HPDE6-E6E7 (cell line): ENCODE data around the gene SHROOM1.
A peak's percentile ranks its signal among the peaks of the same experiment; 100 is the strongest.

Source experiments
- DNase-seq: peaks from one replicate; pipeline ENCODE4 v3.0.0; 2011; ENCODE audit warnings: missing footprints; ENCODE audit errors: extremely low spot score

SHROOM1 gene

DNA sequence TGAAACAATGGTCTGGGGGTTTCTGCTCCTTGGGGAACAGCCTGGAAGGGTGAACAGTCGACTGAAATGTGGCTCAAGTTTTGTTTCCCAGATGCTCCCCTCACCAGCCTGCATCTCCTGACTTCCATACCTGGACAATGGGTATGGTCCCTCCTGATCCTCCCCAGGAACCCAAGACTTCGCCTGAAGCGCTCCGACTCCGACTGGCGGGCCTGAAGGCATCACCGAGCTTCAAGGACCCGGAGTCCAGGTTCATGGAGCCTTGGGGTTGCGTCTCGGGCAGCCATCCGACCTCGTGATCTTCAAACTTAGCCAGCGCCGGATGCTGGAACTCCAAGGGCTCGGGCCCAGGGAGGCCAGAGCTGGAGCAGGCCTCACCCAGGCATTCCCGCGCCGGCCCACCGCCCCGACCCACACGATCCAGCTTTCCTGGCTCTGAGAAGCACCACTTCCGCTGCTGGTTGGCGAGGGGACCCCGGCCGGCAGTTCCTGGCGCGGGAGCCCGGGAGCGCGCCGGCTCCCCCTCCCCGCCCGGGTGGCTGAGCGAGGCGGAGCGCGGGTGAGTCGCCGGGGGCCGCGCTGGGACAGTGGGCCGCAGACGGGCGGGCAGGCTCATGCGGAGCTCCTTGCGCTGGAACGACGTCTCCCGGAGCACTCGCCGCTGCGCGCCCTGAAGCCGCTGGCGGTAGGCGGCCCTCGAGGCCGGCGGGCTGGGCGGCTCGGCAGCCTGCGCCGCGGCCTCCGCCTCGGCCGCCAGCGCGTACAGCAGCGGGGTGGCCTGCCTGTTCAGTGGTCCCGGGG lies 5.2 kb downstream of the SHROOM1 start:
- DNase-seq: no peak

DNA sequence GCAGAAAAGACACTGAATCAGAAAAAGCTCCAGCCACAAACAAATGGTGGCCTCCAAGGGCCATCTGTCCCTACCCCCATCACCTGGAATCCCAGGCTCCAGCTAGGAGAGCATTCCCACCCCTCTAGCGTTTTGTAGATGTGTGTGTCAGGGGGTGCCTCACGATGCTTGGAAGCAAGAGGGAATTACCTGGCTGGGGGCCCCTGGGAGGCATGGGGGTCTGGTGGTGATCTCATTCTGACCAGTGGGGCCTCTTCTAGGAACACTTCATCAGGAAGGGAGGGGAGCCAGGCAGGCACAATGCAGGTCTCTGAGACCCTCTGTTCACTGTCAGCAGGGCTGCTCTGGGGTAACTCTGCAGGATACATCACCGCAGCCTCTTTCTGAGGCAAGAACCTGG lies 6.0 kb downstream of the SHROOM1 start:
- DNase-seq: no peak

DNA sequence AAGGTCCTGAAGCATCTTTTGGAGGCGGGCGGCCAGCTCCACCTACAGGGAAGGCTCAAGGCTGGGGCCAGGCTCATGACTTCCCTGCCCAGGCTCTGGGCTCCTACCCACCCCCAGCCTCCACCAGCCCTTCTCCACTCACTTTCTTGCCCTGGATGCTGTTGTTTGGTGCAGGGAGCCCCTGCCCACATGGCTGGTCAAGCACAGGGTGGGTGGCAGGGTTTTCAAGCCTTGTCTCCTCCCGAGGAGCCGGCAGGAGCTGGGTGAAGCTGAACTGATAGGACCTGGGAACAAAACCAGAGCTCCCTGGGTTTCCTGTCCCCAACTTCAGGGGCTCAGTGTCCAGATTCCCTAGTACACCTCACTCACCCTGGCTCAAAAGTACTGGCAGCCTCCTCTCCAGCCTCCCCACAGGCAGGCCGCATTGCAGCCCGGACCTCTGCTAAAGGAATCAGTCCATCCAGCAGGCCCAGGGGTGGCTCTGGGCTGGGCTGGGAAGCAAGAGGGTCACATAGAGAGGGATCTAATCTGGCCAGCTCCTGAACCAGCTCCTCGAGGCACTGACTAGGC lies 6.9 kb downstream of the SHROOM1 start:
- DNase-seq: no peak

DNA sequence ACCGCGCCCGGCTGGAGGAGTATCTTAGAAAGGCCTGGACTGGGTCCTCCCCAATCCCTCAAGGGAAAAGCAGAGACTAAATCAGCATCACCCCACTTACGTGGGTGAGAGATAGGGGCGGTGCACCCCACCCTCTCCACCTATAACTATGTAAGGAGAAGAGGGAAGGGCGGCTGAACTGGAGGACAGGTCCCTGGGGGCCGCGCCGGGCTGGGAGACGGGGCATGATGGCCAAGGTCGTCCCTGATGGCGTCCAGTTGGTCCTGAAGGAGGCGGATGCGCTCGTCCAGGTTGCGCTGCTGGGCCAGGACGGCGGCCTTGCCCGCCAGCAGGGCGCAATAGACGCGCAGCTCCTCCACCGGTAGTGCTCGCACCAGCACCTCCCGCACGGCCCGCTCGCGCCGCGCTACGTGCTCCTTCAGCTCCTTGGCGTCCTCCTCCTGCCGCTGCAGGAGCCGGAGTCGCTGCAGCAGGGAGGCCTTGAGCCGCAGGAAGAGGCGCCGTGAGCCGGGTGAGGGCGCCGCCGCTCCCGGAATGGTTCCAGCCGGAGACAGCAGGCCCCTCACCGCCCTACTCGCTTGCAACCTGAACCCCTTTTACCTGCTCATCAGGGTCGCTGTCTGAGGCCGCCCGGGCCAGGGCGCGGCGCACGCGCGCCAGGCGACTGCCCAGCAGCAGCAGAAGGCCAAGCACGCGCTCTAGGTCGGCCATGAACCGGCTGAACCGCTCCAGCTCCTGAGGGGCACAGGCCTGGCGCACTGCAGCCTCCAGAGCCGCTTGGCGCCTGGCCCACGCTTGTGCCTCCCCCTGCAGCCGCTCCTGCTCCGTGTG lies 7.6 kb downstream of the SHROOM1 start:
- no peak for DNase-seq

DNA sequence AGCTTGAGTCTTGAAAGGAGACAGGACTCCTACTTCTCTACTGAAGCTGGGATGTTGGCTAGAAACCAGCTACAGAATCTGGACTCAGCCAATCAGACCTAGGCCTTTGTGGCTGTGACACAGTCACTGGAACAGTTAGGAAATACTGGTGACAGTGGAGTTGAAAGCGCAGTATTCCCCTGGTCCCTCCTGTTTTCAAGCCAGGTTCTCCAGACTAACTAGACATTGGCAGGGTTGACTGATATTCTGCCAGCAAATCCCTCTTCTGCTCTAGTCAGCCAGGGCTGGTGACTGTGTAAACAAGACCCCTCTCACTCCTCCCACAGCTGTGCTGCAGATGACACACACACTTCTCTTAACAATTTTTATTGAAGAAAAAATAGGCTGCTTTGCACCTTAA lies 8.7 kb downstream of the SHROOM1 start:
- DNase-seq: no peak

DNA sequence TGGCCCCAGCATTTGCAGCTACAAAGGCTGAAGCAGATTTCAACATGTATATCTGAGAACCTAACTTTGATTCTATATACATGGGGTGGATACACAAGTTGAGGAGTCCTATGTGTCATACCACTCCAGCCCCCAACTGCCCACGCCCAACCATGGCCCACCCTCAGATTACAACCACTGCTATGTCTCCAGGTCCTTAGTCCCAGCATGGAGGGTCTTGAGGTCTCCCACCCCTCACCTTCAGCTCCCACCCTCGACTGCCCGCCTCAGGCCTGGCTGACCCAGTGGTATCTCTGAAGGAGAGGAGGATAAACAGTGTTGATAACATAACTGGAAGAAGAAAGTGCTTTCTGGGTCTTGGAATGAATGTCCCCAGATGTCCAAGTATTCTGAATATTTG lies 9.1 kb downstream of the SHROOM1 start:
- no peak for DNase-seq

DNA sequence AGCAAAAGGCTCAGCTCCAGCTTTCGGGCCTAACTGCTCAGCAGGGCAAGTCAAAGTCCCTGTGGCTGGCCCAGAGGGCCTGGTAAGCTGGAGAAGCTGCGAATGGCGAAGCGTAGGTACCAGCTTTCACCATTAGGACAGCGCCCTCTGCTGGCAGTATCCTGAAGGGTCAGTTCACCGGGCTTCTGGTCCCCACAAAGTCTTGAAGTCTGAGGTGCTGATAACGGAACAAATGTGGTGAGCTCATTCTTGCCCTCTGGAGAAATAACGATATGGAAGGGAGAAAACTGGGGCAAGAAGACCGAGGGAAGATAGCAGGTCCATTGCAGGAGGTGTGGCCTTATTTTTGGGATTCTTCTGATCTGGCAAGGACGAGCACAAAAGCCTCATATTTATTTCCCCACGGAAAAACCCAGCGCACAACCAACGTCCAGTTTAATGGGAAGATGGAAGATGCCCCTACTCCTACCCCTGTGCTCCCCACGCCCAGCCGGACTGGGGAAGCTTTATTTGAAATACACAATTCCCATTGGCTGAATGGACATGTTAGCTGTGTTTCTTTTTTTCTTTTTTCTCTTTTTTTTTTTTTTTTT lies 10.2 kb downstream of the SHROOM1 start:
- peak; percentile 81 for DNase-seq

DNA sequence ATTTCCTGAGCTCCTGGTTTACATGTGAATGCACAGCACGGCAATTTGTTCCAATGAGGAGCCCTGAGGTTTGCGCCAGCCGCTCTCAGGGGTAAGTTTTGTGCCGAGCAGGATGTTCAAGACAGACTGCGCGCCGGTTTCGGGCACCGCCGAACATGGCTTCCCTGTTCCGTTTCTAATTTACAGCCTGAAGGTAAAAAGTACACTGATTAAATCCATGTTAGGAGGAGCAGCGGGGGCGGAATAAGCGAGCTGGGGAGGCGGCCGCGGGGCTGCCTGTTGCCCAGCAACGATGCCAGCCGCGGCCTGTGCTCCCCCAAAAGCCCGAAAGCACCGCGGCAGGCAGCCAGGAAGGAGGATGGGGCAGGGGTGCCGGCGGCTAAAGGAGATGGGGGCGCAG lies 11.0 kb downstream of the SHROOM1 start:
- no peak for DNase-seq

- DNase-seq: no peak
Observed at GRCh38 chr5:132817011-132817410, 13.4 kb downstream of the SHROOM1 start.

DNA sequence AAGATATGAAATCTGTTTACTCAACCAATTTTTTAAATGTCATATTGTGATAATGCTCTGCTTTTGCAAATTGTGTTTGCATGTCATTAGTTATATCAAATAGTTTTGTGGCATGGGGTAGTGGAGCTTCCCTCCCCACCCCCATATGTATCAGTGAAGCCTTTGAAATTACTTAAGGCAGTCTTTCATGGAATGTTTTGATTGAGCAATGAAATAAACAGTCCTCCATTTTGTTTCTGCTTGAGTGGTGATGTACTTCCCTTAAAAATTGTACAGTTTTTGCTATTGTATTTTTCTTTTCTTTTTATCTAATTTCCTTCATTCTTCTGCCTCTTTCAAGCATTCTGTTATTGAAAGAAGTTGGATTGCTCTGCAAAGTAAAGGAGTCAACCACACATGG lies 13.9 kb downstream of the SHROOM1 start:
- no peak for DNase-seq

GRCh38 chr5:132816083-132816482 lies 14.4 kb downstream of the SHROOM1 start:
- DNase-seq: no peak

DNA sequence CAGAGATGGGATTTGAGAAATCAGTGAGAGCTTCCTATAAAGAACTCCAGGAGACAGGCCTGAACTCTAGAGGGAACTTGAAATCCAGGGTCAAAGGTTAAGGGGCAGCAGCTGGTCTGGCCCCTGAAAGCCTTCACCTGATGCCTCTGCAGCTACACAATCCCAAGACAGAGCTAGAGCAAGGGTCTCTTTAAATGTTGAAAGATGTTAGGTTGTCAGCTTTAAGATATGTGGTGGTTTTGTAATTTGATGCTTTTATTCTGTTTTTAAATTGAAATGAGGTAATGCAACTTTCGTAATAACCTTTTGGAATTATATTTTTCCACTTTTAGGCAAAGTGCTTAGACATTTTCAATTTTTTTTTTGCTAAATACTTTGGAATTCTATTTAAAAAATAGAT lies 15.0 kb downstream of the SHROOM1 start:
- no peak for DNase-seq

DNA sequence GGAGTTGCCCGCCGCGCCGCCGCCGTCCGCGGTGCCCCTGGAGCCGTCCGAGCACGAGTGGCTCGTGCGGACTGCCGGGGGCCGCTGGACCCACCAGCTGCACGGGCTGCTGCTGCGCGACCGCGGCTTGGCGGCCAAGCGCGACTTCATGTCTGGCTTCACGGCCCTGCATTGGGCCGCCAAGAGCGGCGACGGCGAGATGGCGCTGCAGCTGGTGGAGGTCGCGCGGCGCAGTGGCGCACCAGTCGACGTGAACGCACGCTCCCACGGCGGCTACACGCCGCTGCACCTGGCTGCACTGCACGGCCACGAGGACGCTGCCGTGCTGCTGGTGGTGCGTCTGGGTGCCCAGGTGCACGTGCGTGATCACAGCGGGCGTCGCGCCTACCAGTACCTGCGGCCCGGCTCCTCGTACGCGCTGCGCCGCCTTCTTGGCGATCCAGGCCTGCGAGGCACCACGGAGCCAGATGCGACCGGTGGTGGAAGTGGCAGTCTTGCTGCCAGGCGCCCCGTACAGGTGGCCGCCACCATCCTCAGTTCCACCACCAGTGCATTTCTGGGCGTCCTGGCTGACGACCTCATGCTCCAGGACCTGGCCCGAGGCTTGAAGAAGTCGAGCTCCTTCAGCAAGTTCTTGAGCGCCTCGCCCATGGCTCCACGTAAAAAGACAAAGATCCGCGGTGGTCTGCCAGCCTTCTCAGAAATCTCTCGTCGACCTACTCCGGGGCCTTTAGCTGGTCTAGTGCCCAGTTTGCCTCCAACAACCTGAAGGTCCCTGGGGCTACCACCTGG lies 15.7 kb downstream of the SHROOM1 start:
- no peak for DNase-seq

DNA sequence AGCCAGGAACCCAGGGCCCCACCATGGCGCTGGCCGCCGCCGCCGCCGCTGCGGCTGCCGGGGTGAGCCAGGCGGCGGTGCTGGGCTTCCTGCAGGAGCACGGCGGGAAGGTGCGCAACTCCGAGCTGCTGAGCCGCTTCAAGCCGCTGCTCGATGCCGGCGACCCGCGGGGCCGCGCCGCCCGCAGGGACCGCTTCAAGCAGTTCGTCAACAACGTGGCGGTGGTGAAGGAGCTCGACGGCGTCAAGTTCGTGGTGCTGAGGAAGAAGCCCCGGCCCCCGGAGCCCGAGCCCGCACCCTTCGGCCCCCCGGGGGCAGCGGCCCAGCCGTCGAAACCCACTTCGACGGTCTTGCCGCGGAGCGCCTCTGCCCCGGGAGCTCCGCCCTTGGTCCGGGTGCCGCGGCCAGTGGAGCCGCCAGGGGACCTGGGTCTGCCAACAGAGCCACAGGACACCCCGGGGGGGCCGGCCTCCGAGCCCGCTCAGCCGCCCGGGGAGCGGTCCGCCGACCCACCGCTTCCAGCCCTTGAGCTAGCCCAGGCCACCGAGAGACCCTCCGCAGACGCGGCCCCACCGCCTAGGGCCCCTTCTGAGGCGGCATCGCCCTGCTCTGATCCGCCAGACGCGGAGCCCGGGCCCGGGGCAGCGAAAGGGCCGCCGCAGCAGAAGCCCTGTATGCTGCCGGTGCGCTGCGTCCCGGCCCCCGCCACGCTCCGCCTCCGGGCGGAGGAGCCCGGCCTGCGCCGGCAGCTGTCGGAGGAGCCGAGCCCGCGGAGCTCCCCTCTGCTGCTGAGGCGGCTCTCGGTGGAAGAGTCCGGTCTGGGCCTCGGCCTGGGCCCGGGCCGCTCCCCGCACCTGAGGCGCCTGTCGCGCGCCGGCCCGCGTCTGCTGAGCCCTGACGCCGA lies 16.6 kb downstream of the SHROOM1 start:
- peak; percentile 48 for DNase-seq

DNA sequence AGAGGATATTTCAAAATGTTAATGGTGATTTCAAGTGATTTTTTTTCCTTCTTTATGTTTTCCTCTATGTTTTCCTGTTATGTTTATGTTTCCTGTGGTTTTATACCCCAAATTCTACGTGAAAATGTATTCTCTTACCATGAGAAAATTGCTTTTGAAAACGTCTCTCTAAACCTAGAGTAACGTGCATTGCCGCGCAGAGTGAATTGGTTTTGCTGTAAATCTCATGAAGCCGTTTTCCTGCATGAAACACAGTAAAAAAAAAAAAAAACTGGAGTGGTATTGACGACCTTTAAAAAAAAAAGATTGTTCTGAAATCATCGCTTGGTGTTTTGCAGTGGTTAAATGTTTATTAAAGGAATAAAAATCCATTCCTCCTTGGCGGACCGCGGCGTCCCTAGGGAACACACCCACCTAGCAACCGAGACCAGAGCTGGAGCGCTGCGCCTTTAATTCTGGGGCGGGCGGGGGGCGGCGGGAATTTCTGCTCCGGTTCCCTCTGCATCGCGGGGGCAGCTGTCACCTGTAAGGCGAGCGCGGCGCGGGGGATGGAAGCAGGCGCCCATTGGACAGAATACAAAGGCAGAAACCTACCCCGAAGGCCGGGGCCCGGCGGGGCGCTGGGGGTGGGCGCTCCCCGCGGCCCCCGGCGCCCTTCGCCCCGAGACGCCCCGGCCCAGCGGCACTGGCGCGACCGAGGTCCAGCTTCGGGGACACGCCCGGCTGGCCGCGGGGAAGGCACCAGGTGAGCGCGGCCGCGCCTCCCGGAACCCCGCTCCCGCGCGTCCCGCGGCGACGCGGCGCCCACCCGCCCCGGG lies 17.5 kb downstream of the SHROOM1 start, which contains the start of gene SOWAHA:
TSS of gene SOWAHA (plus strand) at position 522 of the 818 bp plus-strand sequence. CDS start 320 bp downstream, outside the sequence.
- DNase-seq: no peak

GRCh38 chr5:132812123-132812765 lies 18.2 kb downstream of the SHROOM1 start:
- no peak for DNase-seq

- DNase-seq: no peak
Observed at GRCh38 chr5:132810605-132811004, 19.8 kb downstream of the SHROOM1 start.

- no peak for DNase-seq
Observed at GRCh38 chr5:132808866-132809265, 21.6 kb downstream of the SHROOM1 start.

- DNase-seq: no peak
Observed at GRCh38 chr5:132808448-132808847, 22.0 kb downstream of the SHROOM1 start.
